Right lobe of liver (tissue), 4 donors: ENCODE data around the gene DMRT1.

Experiments
- CTCF ChIP-seq, 4 donors: fragments of 200-600 bp in 3 of 4; fragments of 450-650 bp in 1 of 4; IDR thresholded peaks; one replicate each; pipeline versions ENCODE4 v1.5.1 to v1.8.0; 2016 to 2022; ENCODE audit warnings: antibody characterized with exemption in 4 of 4, mild to moderate bottlenecking in 2 of 4
- POLR2A ChIP-seq: fragments of 450-650 bp; IDR thresholded peaks from one replicate; pipeline ENCODE4 v1.6.1; 2017; ENCODE audit warnings: antibody characterized with exemption, mild to moderate bottlenecking
- donor health status: DM: no; HTN: no; CAD: no.
- donor health status: DM: no; HTN: no; CAD: no.
- donor health status: DM: no; HTN: yes; CAD: no.

GRCh38 chr9:975740-976257, 134.3 kb downstream of the DMRT1 start:
- TF ChIP-seq CTCF (IDR thresholded peaks at IDR 0.05) (no peak), POLR2A (no peak)
